ENCODE data around the gene MFGE8. TPM values are rescaled to one million over a fixed set of nuclear protein-coding genes. Genes with fewer than 3 reads are reported as not detected.

MFGE8 gene
- total and polyA plus RNA-seq, 9 of the 15 experiments (the other 6 are each of a cell fraction or from before 2014, with no cell fraction given): 2.3 to 142 (median 62.3) TPM

GRCh38 chr15:88911766-88912118 is 1.4 kb downstream of the MFGE8 start (continued):
- TF ChIP-seq MTA3 (IDR thresholded peaks at IDR 0.05; ENCODE audit: borderline replicate concordance) (no peak), CREB3L1 (IDR thresholded peaks at IDR 0.05; ENCODE audit: borderline replicate concordance, low read depth) (no peak), ZNF780A (CRISPR knock-in tag; IDR thresholded peaks at IDR 0.05) (no peak), TFAM (CRISPR knock-in tag; conservative IDR thresholded peaks at IDR 0.05) (no peak), TRIM28 (IDR thresholded peaks at IDR 0.05) (no peak), CXXC5 (CRISPR knock-in tag; IDR thresholded peaks at IDR 0.05) (no peak), ZFP91 (CRISPR knock-in tag; IDR thresholded peaks at IDR 0.05) (no peak), TRIM24 (IDR thresholded peaks at IDR 0.05) (no peak), CHD4 (IDR thresholded peaks at IDR 0.05; ENCODE audit: insufficient read depth, insufficient replicate concordance, low read depth, low read length, poor library complexity, severe bottlenecking) (no peak), JUND (IDR thresholded peaks at IDR 0.05; ENCODE audit: borderline replicate concordance, low read depth, low read length) (peak; percentile 82), JUND (tag; IDR thresholded peaks at IDR 0.05; ENCODE audit: borderline replicate concordance, low read depth, low read length) (peak; percentile 62; the same call in 1 of the 3 replicates), ZNF57 (CRISPR knock-in tag; IDR thresholded peaks at IDR 0.05) (no peak), DPF2 (IDR thresholded peaks at IDR 0.05) (peak; percentile 60), ZNF644 (tag; IDR thresholded peaks at IDR 0.05; ENCODE audit: low read depth) (no peak), RERE (CRISPR knock-in tag; IDR thresholded peaks at IDR 0.05; ENCODE audit: borderline replicate concordance) (no peak), MEF2D (tag; conservative IDR thresholded peaks at IDR 0.05; ENCODE audit: low read depth) (0 out of 2 replicates have a peak, but pooled peaks have one; percentile 29)
- TF ChIP-seq, protein P1, sequence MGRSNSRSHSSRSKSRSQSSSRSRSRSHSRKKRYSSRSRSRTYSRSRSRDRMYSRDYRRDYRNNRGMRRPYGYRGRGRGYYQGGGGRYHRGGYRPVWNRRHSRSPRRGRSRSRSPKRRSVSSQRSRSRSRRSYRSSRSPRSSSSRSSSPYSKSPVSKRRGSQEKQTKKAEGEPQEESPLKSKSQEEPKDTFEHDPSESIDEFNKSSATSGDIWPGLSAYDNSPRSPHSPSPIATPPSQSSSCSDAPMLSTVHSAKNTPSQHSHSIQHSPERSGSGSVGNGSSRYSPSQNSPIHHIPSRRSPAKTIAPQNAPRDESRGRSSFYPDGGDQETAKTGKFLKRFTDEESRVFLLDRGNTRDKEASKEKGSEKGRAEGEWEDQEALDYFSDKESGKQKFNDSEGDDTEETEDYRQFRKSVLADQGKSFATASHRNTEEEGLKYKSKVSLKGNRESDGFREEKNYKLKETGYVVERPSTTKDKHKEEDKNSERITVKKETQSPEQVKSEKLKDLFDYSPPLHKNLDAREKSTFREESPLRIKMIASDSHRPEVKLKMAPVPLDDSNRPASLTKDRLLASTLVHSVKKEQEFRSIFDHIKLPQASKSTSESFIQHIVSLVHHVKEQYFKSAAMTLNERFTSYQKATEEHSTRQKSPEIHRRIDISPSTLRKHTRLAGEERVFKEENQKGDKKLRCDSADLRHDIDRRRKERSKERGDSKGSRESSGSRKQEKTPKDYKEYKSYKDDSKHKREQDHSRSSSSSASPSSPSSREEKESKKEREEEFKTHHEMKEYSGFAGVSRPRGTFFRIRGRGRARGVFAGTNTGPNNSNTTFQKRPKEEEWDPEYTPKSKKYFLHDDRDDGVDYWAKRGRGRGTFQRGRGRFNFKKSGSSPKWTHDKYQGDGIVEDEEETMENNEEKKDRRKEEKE (IDR thresholded peaks at IDR 0.05; ENCODE audit: borderline replicate concordance in 1 of 2, control insufficient read depth in 1 of 2, low read depth in 2 of 2, low read length in 1 of 2): no peak

Data from K562 (cell line).